ENCODE results near the gene ITGB3. TPM values are rescaled to one million over a fixed set of nuclear protein-coding genes. Genes with fewer than 3 reads are reported as not detected.

ITGB3 gene
- total RNA-seq, 1 experiment from 2014 or later, result not detected

DNA sequence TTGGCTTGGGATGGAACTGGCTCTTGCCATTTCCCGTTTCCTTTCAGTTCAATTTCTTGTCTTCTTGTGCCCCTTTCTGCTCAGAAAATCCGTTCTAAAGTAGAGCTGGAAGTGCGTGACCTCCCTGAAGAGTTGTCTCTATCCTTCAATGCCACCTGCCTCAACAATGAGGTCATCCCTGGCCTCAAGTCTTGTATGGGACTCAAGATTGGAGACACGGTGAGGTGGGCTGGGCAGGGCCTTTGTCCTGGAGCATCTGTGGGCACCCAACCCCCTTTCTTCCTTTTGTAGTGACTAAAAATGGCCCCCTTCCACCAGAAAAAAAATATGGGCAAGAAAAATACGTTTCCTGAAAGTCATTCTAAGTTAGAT, 37.2 kb downstream of the ITGB3 start:
- H3K27me3 ChIP-seq (ENCODE audit: insufficient read depth, low read length), result no peaks in the 10 kb centered on the region
- H3K36me3 ChIP-seq (ENCODE audit: control insufficient read depth in 1 of 2, insufficient read depth in 2 of 2, low read length in 2 of 2), result no peaks in the 10 kb centered on the region
- H3K79me2 ChIP-seq (ENCODE audit: insufficient read depth, low read length), result no peaks in the 10 kb centered on the region
- H4K20me1 ChIP-seq (ENCODE audit: insufficient read depth), result no peaks in the 10 kb centered on the region
- TF ChIP-seq ZFX (IDR thresholded peaks at IDR 0.05), result no peak
- no peak for TF ChIP-seq ELF1 (IDR thresholded peaks at IDR 0.05; ENCODE audit: borderline replicate concordance, low read depth)
- no peak for TF ChIP-seq FOSL1 (IDR thresholded peaks at IDR 0.05; ENCODE audit: low read depth)
- TF ChIP-seq SIN3A (IDR thresholded peaks at IDR 0.05; ENCODE audit: low read depth), result no peak
- no peak for TF ChIP-seq EZH2phosphoT487 (IDR thresholded peaks at IDR 0.05; ENCODE audit: borderline replicate concordance)
- TF ChIP-seq, protein P1, sequence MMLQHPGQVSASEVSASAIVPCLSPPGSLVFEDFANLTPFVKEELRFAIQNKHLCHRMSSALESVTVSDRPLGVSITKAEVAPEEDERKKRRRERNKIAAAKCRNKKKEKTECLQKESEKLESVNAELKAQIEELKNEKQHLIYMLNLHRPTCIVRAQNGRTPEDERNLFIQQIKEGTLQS (IDR thresholded peaks at IDR 0.05), result no peak
- TF ChIP-seq CEBPB (IDR thresholded peaks at IDR 0.05; ENCODE audit: low read depth), result no peak
- no peak for TF ChIP-seq JUND (IDR thresholded peaks at IDR 0.05)
- TF ChIP-seq EZH2 (IDR thresholded peaks at IDR 0.05), result no peak
- no peak for TF ChIP-seq POLR2A (IDR thresholded peaks at IDR 0.05; ENCODE audit: borderline replicate concordance, extremely low read depth, insufficient read depth, insufficient read length)
- no peak for TF ChIP-seq TCF7L2 (IDR thresholded peaks at IDR 0.05; ENCODE audit: borderline replicate concordance, extremely low read depth, insufficient read depth, insufficient read length)
- TF ChIP-seq, protein P2, sequence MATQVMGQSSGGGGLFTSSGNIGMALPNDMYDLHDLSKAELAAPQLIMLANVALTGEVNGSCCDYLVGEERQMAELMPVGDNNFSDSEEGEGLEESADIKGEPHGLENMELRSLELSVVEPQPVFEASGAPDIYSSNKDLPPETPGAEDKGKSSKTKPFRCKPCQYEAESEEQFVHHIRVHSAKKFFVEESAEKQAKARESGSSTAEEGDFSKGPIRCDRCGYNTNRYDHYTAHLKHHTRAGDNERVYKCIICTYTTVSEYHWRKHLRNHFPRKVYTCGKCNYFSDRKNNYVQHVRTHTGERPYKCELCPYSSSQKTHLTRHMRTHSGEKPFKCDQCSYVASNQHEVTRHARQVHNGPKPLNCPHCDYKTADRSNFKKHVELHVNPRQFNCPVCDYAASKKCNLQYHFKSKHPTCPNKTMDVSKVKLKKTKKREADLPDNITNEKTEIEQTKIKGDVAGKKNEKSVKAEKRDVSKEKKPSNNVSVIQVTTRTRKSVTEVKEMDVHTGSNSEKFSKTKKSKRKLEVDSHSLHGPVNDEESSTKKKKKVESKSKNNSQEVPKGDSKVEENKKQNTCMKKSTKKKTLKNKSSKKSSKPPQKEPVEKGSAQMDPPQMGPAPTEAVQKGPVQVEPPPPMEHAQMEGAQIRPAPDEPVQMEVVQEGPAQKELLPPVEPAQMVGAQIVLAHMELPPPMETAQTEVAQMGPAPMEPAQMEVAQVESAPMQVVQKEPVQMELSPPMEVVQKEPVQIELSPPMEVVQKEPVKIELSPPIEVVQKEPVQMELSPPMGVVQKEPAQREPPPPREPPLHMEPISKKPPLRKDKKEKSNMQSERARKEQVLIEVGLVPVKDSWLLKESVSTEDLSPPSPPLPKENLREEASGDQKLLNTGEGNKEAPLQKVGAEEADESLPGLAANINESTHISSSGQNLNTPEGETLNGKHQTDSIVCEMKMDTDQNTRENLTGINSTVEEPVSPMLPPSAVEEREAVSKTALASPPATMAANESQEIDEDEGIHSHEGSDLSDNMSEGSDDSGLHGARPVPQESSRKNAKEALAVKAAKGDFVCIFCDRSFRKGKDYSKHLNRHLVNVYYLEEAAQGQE (IDR thresholded peaks at IDR 0.05; ENCODE audit: low read depth), result no peak
- no peak for TF ChIP-seq SRF (IDR thresholded peaks at IDR 0.05; ENCODE audit: low read depth)
- no peak for TF ChIP-seq POLR2AphosphoS5 (IDR thresholded peaks at IDR 0.05; ENCODE audit: low read depth, low read length)
- no peak for TF ChIP-seq SP1 (IDR thresholded peaks at IDR 0.05; ENCODE audit: low read depth)
- TF ChIP-seq YY1 (IDR thresholded peaks at IDR 0.05; ENCODE audit: extremely low read depth, insufficient replicate concordance, low read depth, low read length), result no peak
- no peak overlapping the region for H2AFZ ChIP-seq (ENCODE audit: low read depth, low read length, poor library complexity, severe bottlenecking)
- CTCF ChIA-PET, result no interaction called here
- DNase-seq (ENCODE audit: low read depth, low spot score) (no peak), ATAC-seq (no peak)
- no peak overlapping the region for H3K9ac ChIP-seq (ENCODE audit: low read length)
- H3K4me1 ChIP-seq (ENCODE audit: control insufficient read depth in 1 of 2, insufficient read depth in 2 of 2, low read length in 2 of 2), result peaks cover 5 to 11% of the 10 kb centered on the region in 2 experiments; a peak in 3 of 4 replicates
- no peak overlapping the region for H3K4me3 ChIP-seq (replicated peaks in 1 of 2; ENCODE audit: low read depth in 1 of 2, low read length in 2 of 2)
- no peak overlapping the region for H3K27ac ChIP-seq (ENCODE audit: low read depth, low read length)
- BruUV-seq (replicated peaks), result no TSS peak
- no peak overlapping the region for H3K4me2 ChIP-seq (ENCODE audit: low read length)
- RAD21 ChIA-PET (ENCODE audit: low non-redundant PET in 1 of 2, low total read pairs in 2 of 2, uncharacterized antibody in 2 of 2, unreplicated experiment in 2 of 2), result no interaction called here
- POLR2A ChIA-PET, result no interaction called here
- no peaks in the 10 kb centered on the region for H3K9me2 ChIP-seq (ENCODE audit: insufficient read depth)
- no peaks in the 10 kb centered on the region for H3K9me3 ChIP-seq (ENCODE audit: control insufficient read depth in 1 of 2, insufficient read depth in 1 of 2, low read depth in 1 of 2, low read length in 2 of 2)
- intact Hi-C loops (cut with micrococcal nuclease), result no loop called here

All from HCT116 (cell line).